Endothelial cell of umbilical vein (primary cell): ENCODE results near the gene PLA2G15. TPM values are rescaled to one million over a fixed set of nuclear protein-coding genes. Genes with fewer than 3 reads are reported as not detected.

ENCODE experiments used
- BruUV-seq: library from RNA; stranded (reverse); fragments of 400-500 nt; replicated peaks from 2 replicates; lab custom pipeline; 2021; lab: Mats Ljungman, UMichigan
- CTCF ChIA-PET: fragments of 300-600, 350-600 bp; sonication (Branson Sonifier 250); formaldehyde crosslinking; loops from one replicate; lab custom pipeline; 2021; ENCODE audit warnings: antibody characterized with exemption, inconsistent platforms; lab: Charles Lee
- POLR2A ChIA-PET: fragments of 300-600, 350-600 bp; sonication (Branson Sonifier 250); formaldehyde crosslinking; loops from one replicate; lab custom pipeline; 2021; ENCODE audit warnings: antibody characterized with exemption, inconsistent platforms; lab: Charles Lee
- DNase-seq: peaks from one replicate; pipeline ENCODE4 v3.0.0-alpha.2; 2011; ENCODE audit warnings: low read depth, low spot score
- FAIRE-seq: peaks from 2 replicates; lab custom pipeline; 2011; peaks lifted over from hg19 to GRCh38; lab: Jason Lieb, UNC
- H2AFZ ChIP-seq: 2 replicates; pipeline ENCODE4 v1.6.0; 2012; ENCODE audit warnings: low read depth, low read length, control low read depth, inconsistent platforms
- H3K27ac ChIP-seq: 2 replicates; pipeline ENCODE4 v1.5.1; 2011; ENCODE audit warnings: low read depth, mild to moderate bottlenecking, control low read depth, low read length, moderate library complexity; ENCODE audit not compliant: insufficient read depth
- H3K27me3 ChIP-seq, 2 experiments: 2 replicates each; pipeline versions ENCODE4 v1.6.0 to v1.6.1; 2011; ENCODE audit warnings: low read length in 2 of 2, mixed read lengths in 1 of 2; ENCODE audit not compliant: control insufficient read depth in 2 of 2, insufficient read depth in 2 of 2
- H3K36me3 ChIP-seq, 2 experiments: 2 replicates in 1 of 2; 3 replicates in 1 of 2; pipeline ENCODE4 v1.5.1; 2011; ENCODE audit warnings: low read length in 2 of 2, mild to moderate bottlenecking in 1 of 2, moderate library complexity in 1 of 2; ENCODE audit not compliant: control insufficient read depth in 2 of 2, insufficient read depth in 2 of 2; ENCODE audit errors: extremely low read depth in 1 of 2
- H3K4me1 ChIP-seq: 3 replicates; pipeline ENCODE4 v1.5.1; 2011; ENCODE audit warnings: mild to moderate bottlenecking, low read length; ENCODE audit not compliant: control insufficient read depth, insufficient read depth; ENCODE audit errors: extremely low read depth
- H3K4me2 ChIP-seq: 2 replicates; pipeline ENCODE4 v1.6.1; 2011; ENCODE audit warnings: low read length, control low read depth, mixed read lengths; ENCODE audit not compliant: insufficient read depth
- H3K4me3 ChIP-seq, 3 experiments: fragments of 200-600 bp in 1 of 3; sonication (generic), shearing (Covaris generic) in 1 of 3; replicated peaks in 1 of 3; 2 replicates each; pipeline ENCODE4 v1.5.1; 2011 to 2016; ENCODE audit warnings: control low read depth in 3 of 3, low read length in 3 of 3, mild to moderate bottlenecking in 2 of 3, inconsistent platforms in 1 of 3, low read depth in 1 of 3, moderate library complexity in 1 of 3; ENCODE audit not compliant: insufficient read depth in 1 of 3
- H3K79me2 ChIP-seq: 2 replicates; pipeline ENCODE4 v1.6.0; 2012; ENCODE audit warnings: low read length, inconsistent platforms; ENCODE audit not compliant: control insufficient read depth, insufficient read depth
- H3K9ac ChIP-seq: replicated peaks from 2 replicates; pipeline ENCODE3; 2011; ENCODE audit warnings: low read length, control low read depth; ENCODE audit not compliant: insufficient read depth; ENCODE audit errors: extremely low read depth
- H3K9me1 ChIP-seq: replicated peaks from 3 replicates; pipeline ENCODE4 v1.6.0; 2011; ENCODE audit warnings: mild to moderate bottlenecking, low read length; ENCODE audit not compliant: control insufficient read depth, insufficient read depth; ENCODE audit errors: extremely low read depth
- H3K9me3 ChIP-seq: replicated peaks from 2 replicates; pipeline ENCODE4 v1.5.1; 2012; ENCODE audit warnings: low read length, inconsistent platforms; ENCODE audit not compliant: control insufficient read depth, insufficient read depth
- H4K20me1 ChIP-seq: replicated peaks from 2 replicates; pipeline ENCODE3; 2011; ENCODE audit warnings: mild to moderate bottlenecking, low read length; ENCODE audit not compliant: control insufficient read depth, insufficient read depth; ENCODE audit errors: extremely low read depth
- CTCF ChIP-seq, 2 donors: IDR thresholded peaks; 1 replicate in 1 of 2; 2 replicates in 1 of 2; pipeline ENCODE4 v1.5.1; 2011; ENCODE audit warnings: low read length in 2 of 2, mild to moderate bottlenecking in 2 of 2, moderate library complexity in 2 of 2, control low read depth in 1 of 2, inconsistent platforms in 1 of 2, low read depth in 1 of 2; ENCODE audit not compliant: insufficient read depth in 1 of 2; ENCODE audit errors: extremely low read depth in 1 of 2
- EZH2 ChIP-seq: IDR thresholded peaks from 2 replicates; pipeline ENCODE4 v1.6.1; 2012; ENCODE audit warnings: borderline replicate concordance, low read depth, mild to moderate bottlenecking, moderate library complexity, low read length, inconsistent platforms; ENCODE audit not compliant: severe bottlenecking
- FOS ChIP-seq: IDR thresholded peaks from 2 replicates; pipeline ENCODE4 v1.6.1; 2011; ENCODE audit warnings: mild to moderate bottlenecking, low read length, moderate library complexity, borderline replicate concordance; ENCODE audit not compliant: insufficient read depth
- GATA2 ChIP-seq: IDR thresholded peaks from 2 replicates; pipeline ENCODE4 v1.7.0; 2011; ENCODE audit warnings: low read depth, mild to moderate bottlenecking, moderate library complexity, mixed read lengths, low read length; ENCODE audit not compliant: insufficient read length, insufficient read depth
- JUN ChIP-seq: IDR thresholded peaks from 2 replicates; pipeline ENCODE4 v1.6.1; 2011; ENCODE audit warnings: borderline replicate concordance, low read depth; ENCODE audit not compliant: insufficient read length, insufficient read depth
- MAX ChIP-seq: IDR thresholded peaks from 2 replicates; pipeline ENCODE4 v1.6.1; 2011; ENCODE audit not compliant: insufficient read depth, insufficient read length
- MYC ChIP-seq: IDR thresholded peaks from one replicate; pipeline ENCODE4 v1.6.1; 2011; ENCODE audit warnings: mild to moderate bottlenecking, low read depth, low read length
- POLR2A ChIP-seq: IDR thresholded peaks from 2 replicates; pipeline ENCODE4 v1.6.1; 2012; ENCODE audit warnings: low read depth, mild to moderate bottlenecking, control low read depth, low read length
- POLR2AphosphoS5 ChIP-seq: IDR thresholded peaks from 2 replicates; pipeline ENCODE4 v1.6.1; 2012; ENCODE audit warnings: low read depth, mild to moderate bottlenecking, control low read depth, low read length, moderate library complexity; ENCODE audit not compliant: insufficient read depth
- dilution Hi-C: fragments of 300-500 bp; cut with MboI; formaldehyde crosslinking; loops from one replicate; pipeline ENCODE4 v1.15.0; 2019; ENCODE audit warnings: low sequenced_read_pairs; ENCODE audit not compliant: extremely low pct_ligation_motif_present
- intact Hi-C: fragments of 100-400 bp; cut with micrococcal nuclease; formaldehyde crosslinking; loops from one replicate; pipeline ENCODE4 v1.10.0; 2022
- polyA plus RNA-seq, 4 experiments: library from polyadenylated mRNA; depleted of rRNA in 3 of 4; stranded (reverse) in 3 of 4; unstranded in 1 of 4; fragments of >200 nt; gene quantifications; 2 replicates each; pipeline versions ENCODE4 v1.2.1 to v1.2.3, GENCODE V29; 2011 to 2012; ENCODE audit warnings: missing spikeins in 1 of 4
- total RNA-seq: library from RNA; stranded (reverse); gene quantifications from 2 replicates; pipeline ENCODE4 v1.2.3, GENCODE V29; 2021

PLA2G15 gene
- total and polyA plus RNA-seq, 2 donors (not counting 3 experiments of a cell fraction or from before 2014, with no cell fraction given), result 24.3 to 41.8 TPM

- Histone ChIP-seq H3K27me3 (no peaks in the 10 kb centered on the region), H3K9ac (peak overlapping the region; percentile 89), H3K4me1 (peaks cover 13% of the 10 kb centered on the region), H3K9me1 (no peaks in the 10 kb centered on the region), H3K36me3 (no peaks in the 10 kb centered on the region), H3K4me2 (peak overlapping the region; percentile 66), H4K20me1 (no peaks in the 10 kb centered on the region), H3K4me3 (peak overlapping the region in 2 of 3 experiments; percentile 42 to 43), H3K79me2 (no peaks in the 10 kb centered on the region), H2AFZ (peak overlapping the region; percentile 63), H3K27ac (peak overlapping the region; percentile 93), H3K9me3 (no peaks in the 10 kb centered on the region)
- intact Hi-C loops, result no loop called here
- TF ChIP-seq MYC (no peak), GATA2 (no peak), POLR2AphosphoS5 (no peak), POLR2A (no peak), CTCF (IDR thresholded peaks at IDR 0.05; ENCODE audit: extremely low read depth in 1 of 2, insufficient read depth in 1 of 2, low read depth in 1 of 2, low read length in 2 of 2) (no peak), MAX (no peak), FOS (no peak), JUN (no peak), EZH2 (no peak)
- FAIRE-seq (no peak), DNase-seq (no peak)
- POLR2A ChIA-PET, result interaction anchor here (1.2 to 1.3 kb wide), 2 partner anchors 94 to 153 kb away, joined by 4 to 7 read pairs; partner anchors contain the start of gene NFATC3
- dilution Hi-C loops, result no loop called here
- CTCF ChIA-PET, result interaction anchor here (1.4 to 3.4 kb wide), 4 partner anchors 24 to 94 kb away, joined by 3 to 30 read pairs (median 16); partner anchors contain the start of gene SLC7A6
- BruUV-seq, result no TSS peak
These were observed 7.2 kb upstream of the PLA2G15 start for GRCh38 chr16:68238029-68238345.
